HG02884 (cell line): ENCODE data around the gene REEP3.
A peak's percentile ranks its signal among the peaks of the same experiment; 100 is the strongest.

ENCODE experiments used
- ATAC-seq: cut with Tn5 transposase; IDR thresholded peaks from one replicate; pipeline ENCODE4 v1.9.1; 2021; ENCODE audit warnings: mild to moderate bottlenecking, moderate library complexity; ENCODE audit not compliant: unreplicated experiment

The REEP3 gene

DNA sequence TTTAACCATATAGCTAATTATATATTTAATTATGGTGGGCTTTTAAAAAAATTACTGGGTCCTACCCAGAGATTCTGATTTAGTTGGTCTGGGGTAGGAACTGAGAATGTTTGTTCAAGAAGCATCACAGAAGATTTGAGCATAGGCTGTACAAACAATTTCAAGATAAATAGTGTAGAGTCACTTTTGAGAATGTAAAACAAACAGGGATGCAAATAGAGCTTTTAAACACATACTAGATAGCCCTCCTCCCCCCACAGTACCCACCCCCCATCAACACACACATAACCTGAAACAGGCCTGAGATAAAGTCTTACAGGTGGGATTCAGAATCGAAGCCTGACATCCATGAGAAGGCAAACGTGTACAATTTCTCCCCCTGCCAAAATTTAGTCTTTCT lies 15.6 kb upstream of the REEP3 start:
- no peak for ATAC-seq

DNA sequence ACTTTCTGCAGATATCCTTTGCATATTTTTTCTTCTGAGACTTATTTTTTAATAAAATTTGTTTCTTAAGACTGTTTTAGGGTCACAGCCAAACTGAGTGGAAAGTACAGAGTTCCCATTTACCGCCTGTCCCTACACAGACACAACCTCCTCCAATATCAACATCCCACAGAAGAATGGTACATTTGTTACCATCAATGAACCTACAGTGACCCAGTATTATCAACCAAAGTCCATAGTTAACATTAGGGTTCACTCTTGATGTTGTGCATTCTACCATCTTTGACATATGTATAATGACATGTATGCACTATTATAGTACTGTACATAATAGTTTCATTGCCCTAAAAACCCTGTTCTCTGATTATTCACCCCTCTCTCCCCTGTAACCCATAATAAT lies 14.6 kb upstream of the REEP3 start:
- no peak for ATAC-seq

GRCh38 chr10:63515002-63515763 lies 6.0 kb upstream of the REEP3 start:
- ATAC-seq, result no peak

GRCh38 chr10:63516207-63516606 lies 5.0 kb upstream of the REEP3 start:
- no peak for ATAC-seq

DNA sequence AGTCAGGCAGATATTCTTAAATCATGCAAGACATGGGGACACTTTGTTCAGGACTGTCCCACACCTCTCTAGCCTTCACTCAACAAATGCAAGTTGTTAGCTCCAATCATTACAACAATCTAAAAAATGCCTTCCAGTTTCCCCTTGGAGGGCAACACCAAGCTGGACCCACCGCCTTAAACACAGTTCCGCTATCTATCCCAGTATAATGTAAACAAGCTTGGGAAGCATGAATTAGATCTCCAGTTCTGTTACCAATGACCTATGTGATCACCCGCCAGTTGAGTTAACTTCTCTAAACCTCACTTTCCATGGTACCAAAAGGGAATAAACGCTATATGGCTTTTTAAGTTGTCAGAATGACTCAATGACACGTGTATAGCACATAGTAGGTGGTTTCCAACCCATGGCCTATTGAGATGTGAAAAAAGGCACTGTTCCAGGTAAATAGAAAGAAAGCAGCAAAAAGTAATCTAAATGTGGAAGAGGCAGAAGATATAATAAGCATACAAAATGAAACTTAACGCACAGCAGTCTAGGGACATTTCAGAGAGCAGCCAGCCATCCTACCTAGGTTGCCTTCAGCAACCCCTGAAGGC lies 2.4 kb upstream of the REEP3 start:
- ATAC-seq, result no peak

DNA sequence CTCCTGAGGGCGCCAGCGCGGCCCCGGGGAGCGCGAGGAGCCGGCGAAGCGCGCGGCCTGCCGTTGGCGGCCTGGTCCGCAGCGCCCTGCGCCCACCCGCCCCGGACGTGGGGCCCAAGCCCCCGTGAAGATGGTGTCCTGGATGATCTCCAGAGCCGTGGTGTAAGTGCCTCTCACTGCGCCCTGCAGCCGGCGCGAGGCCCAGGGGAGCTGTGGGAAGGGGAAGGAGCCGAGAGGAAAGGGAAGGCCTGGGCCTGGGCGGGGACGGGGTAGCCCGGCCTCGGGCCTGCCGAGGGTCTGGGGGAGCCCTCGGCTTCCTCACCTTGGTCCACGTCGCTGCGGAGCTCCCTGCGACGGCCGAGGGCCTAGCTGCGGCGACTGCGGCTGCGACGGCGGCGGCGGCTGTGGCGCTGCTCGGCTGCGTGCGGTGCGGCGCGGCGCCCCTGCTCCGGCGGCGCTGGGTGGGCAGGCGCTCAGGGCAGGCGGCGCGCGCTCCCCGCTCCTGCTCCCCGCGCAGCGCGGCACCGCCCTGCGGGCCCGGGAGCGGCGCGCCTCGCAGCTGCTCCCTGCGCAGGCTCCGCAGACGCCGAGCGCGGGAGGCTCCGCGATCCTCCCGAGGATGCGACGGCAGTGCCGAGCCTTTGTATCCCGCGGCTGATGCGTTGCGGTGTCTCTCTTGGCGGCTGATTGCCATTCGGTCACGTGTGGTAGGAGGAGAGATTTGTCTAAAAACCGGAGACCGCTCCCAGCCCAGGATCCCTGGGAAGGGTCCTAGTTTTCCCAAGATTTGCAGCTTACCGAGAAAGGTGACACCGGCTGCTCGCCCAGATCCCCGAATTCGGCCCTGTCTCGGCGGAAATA lies 445 bp downstream of the REEP3 start:
- ATAC-seq, result peak; percentile 61

DNA sequence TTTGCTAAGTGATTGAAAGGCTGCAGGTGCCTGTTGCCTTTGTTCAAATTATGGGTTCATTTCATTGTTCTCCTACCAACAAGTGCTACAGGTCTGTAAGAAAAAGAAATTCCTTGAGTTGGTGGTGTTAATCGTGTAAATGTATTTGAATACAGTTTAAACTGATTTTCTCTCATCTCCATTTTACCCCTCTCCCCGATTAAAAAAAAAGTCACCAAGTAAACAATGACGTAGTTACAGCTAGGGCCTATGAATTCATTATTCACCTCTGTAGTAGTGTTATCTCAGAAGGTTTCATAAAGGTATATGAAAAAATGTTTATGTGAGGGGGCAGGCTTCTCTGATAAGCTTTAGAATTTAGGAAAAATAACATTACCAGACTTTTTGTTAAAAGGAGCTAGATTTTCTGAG lies 1.1 kb downstream of the REEP3 start:
- no peak for ATAC-seq

DNA sequence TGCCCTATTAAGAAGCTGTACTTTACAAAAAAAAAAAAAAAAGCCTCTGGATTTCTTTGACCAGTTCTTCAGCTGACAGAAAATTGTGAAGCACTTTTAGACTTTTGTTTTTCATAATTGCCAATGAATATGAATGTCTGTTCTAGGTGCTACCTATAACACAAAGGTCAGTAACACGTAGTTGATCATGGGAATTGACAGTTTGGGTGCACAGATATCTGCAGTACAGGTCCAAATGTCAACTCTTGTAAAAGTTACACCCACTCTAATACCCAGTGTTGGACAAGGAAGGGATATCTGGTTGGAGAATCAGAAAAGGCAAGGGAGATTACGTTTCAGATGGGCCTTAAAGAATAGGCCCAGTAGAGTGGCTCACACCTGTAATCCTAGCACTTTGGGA lies 1.8 kb downstream of the REEP3 start:
- no peak for ATAC-seq

DNA sequence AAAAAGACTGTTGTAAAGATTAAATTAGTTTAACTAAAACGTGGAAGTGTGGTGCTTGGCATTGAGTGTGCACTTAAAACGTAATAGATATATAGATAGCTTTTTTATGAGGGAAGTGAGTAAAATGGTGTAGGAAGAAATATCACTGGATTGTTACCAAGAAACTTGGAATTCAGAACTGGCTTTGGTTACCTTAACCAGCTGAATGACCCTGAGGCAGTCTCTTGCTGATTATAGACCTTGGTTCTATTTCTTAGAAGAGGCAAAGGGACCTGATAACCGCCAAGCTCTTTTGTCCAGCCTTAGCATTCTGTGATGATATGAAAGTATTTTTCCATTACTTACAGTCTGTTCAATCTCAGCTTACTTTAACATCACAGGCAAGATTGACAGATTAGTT lies 3.8 kb downstream of the REEP3 start:
- no peak for ATAC-seq

DNA sequence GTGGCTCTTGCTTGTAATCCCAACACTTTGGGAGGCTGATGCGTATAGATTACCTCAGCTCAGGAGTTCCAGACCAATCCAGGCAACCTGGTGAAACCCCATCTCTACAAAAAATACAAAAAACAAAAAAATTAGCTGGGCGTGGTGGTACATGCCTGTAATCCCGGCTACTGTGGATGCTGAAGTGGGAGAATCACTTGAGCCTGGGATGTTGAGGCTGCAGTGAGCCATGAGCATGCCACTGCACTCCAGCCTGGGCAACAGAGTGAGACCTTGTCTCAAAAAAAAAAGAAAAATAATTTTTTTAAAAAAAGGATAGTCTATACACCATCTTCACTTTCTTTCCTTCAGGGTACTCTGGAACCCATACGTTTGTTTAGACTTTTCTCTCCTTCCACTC lies 6.2 kb downstream of the REEP3 start:
- no peak for ATAC-seq

- no peak for ATAC-seq
Measured at GRCh38 chr10:63528084-63528744, 7.0 kb downstream of the REEP3 start.

GRCh38 chr10:63530409-63530808 lies 9.2 kb downstream of the REEP3 start:
- no peak for ATAC-seq

GRCh38 chr10:63534723-63535122 lies 13.5 kb downstream of the REEP3 start:
- ATAC-seq, result no peak

DNA sequence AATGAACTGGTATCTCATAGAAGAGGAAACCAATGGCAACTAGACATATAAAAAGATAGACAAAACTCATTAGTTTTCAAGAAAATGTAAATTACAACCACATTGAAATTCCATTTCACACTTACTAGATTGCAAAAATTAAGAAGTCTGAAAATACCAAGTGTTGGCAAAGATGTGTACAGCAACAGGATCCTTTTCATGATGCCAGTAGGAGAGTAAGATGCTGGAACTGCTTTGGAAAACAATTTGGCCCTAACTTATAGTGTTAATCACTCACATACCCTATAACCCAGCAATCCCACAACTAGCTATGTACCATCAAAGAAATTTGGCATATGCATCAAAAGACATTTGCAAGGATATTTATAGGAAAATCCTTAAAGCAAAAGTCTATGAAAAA lies 15.5 kb downstream of the REEP3 start:
- no peak for ATAC-seq

DNA sequence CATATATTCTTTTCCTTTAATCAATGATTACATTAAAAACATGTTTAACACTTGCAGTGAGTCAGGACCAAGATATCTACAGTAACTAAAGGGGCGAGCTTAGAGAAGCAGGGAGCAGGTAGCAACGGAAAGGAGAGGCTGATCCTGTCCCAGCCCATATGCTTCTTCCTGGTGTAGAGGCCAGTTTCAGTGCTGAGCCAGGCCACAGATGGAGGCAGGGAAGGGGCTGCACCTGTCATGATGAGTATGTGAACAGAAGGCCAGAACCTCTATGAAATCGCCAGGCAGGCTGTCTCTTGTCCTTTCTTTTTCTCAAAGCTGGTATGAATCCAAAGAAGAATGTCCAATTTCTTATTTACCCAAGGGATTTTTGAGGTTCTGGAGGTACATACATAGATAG lies 16.3 kb downstream of the REEP3 start:
- no peak for ATAC-seq

GRCh38 chr10:63539377-63539776 lies 18.2 kb downstream of the REEP3 start:
- no peak for ATAC-seq

DNA sequence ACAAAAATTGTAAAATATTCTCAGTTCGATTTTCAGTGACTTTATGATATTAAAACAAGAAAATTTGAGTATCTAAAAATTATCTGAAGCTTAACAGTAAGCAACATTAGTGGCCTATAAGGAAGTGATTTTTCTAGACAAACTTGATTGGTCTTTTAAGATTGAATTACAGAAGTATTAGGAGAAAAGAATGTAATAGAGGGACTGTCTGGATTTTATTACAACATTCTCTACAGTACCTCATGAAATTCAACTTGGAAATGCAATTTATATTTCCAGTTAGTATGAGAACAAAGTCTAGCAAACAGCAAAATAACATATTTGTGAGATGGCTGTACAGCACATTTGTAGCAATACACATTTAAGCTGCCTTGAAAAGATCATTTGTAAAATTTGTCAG lies 18.8 kb downstream of the REEP3 start:
- ATAC-seq, result no peak

GRCh38 chr10:63542835-63543575 lies 21.8 kb downstream of the REEP3 start:
- ATAC-seq, result no peak

- no peak for ATAC-seq
Measured at GRCh38 chr10:63543576-63543962, 22.4 kb downstream of the REEP3 start.

GRCh38 chr10:63544418-63544817 lies 23.2 kb downstream of the REEP3 start:
- ATAC-seq, result no peak
